ENCODE data around the gene DIS3.
"Not testable (repeated sequence)": the region's sequence is repeated elsewhere in the genome, so short reads cannot be mapped to it uniquely, and the experiment has no call there.

The DIS3 gene

GRCh38 chr13:72781451-72782439 lies at the start of gene DIS3, which contains the start of gene PIBF1:
Gene DIS3 (minus strand): TSS chr13:72781900. CDS start chr13:72781832, 68 bp downstream.
Gene PIBF1 (plus strand): TSS chr13:72782133. CDS start chr13:72783470, 1,337 bp downstream.
- DNase-seq = peak; percentile 99

- DNase-seq = no peak
These were observed 42.0 kb upstream of the DIS3 start for GRCh38 chr13:72823724-72824123.

GRCh38 chr13:72823081-72823480 lies 41.4 kb upstream of the DIS3 start:
- DNase-seq = no peak

- no peak for DNase-seq
These were observed 39.2 kb upstream of the DIS3 start for GRCh38 chr13:72820898-72821279.

GRCh38 chr13:72820156-72820897 lies 38.6 kb upstream of the DIS3 start:
- no peak for DNase-seq

GRCh38 chr13:72808917-72809500 lies 27.3 kb upstream of the DIS3 start:
- no peak for DNase-seq

GRCh38 chr13:72806514-72806913 lies 24.8 kb upstream of the DIS3 start:
- not testable (repeated sequence) for DNase-seq

- no peak for DNase-seq
These were observed 24.1 kb upstream of the DIS3 start for GRCh38 chr13:72805676-72806346.

- no peak for DNase-seq
These were observed 22.6 kb upstream of the DIS3 start for GRCh38 chr13:72804301-72804700.

GRCh38 chr13:72798817-72799216 lies 17.1 kb upstream of the DIS3 start:
- no peak for DNase-seq

GRCh38 chr13:72792640-72793039 lies 10.9 kb upstream of the DIS3 start:
- DNase-seq = no peak

GRCh38 chr13:72788831-72789230 lies 7.1 kb upstream of the DIS3 start:
- DNase-seq = no peak

GRCh38 chr13:72784679-72785078 lies 3.0 kb upstream of the DIS3 start:
- not testable (repeated sequence) for DNase-seq

GRCh38 chr13:72782717-72783116 lies 1.0 kb upstream of the DIS3 start:
- DNase-seq = no peak

GRCh38 chr13:72774019-72774418 lies 7.7 kb downstream of the DIS3 start:
- DNase-seq = no peak

GRCh38 chr13:72763411-72763810 lies 18.3 kb downstream of the DIS3 start:
- no peak for DNase-seq

- no peak for DNase-seq
These were observed 21.5 kb downstream of the DIS3 start for GRCh38 chr13:72760189-72760588.

GRCh38 chr13:72757792-72758535 lies 23.7 kb downstream of the DIS3 start:
- no peak for DNase-seq

GRCh38 chr13:72754111-72754510 lies 27.6 kb downstream of the DIS3 start:
- DNase-seq = no peak

GRCh38 chr13:72751220-72751619 lies 30.5 kb downstream of the DIS3 start:
- DNase-seq = no peak

- DNase-seq = no peak
These were observed 36.4 kb downstream of the DIS3 start for GRCh38 chr13:72745260-72745659.

GRCh38 chr13:72740015-72740414 lies 41.7 kb downstream of the DIS3 start:
- DNase-seq = no peak

Data from NCI-H1092 treated with DMSO at 0.1 percent for 48 hours (cell line).